ENCODE data around the gene SLC22A23. TPM values are rescaled to one million over a fixed set of nuclear protein-coding genes. Genes with fewer than 3 reads are reported as not detected.

The SLC22A23 gene
- total and polyA plus RNA-seq, 12 donors: 2.3 to 18.5 (median 5.3) TPM

DNA sequence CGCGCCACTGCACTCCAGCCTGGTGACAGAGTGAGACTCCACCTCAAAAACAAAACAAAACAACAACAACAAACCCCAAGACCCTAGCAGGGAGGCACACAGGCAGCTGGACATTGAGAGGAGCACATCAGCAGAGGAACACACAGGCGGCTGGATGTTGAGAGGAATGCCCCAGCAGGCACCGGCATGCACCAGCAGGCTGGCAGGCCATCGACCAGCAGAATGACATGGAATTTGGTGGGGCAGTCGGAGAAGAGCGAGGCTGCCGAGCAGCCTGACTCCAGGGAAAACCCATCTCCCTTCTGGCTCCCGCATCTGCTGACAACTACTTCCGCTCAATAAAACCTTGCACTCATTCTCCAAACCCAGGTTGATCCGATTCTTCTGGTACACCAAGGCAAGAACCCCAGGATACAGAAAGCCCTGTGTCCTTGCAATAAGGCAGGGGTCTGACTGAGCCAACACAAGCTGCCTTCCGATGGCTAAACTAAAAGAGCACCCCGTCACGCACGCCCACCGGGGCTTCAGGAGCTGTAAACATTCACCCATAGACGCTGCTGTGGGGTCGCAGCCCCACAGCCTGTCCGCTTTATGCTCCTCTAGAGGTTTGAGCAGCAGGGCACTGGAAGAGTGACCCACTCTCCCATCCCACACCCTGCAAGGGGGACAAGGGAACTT is 60.2 kb downstream of the SLC22A23 start:
- 94 to 97% (median 95%) methylated on average over 12 to 19 of the region's 19 CpGs for WGBS, 4 donors
- Histone ChIP-seq H3K36me3 (replicated peaks in 1 of 2) (no peaks in the 10 kb centered on the region), H3K4me3 (no peak overlapping the region), H3K27me3 (no peaks in the 10 kb centered on the region), H3K4me1 (replicated peaks in 1 of 2) (no peaks in the 10 kb centered on the region), H3K27ac (no peak overlapping the region), H3K9me3 (replicated peaks in 1 of 3) (no peaks in the 10 kb centered on the region)
- intact Hi-C loops (cut with DNase I): no loop called here
- no peak for TF ChIP-seq POLR2A (IDR thresholded peaks at IDR 0.05)
- no peak for DNase-seq

DNA sequence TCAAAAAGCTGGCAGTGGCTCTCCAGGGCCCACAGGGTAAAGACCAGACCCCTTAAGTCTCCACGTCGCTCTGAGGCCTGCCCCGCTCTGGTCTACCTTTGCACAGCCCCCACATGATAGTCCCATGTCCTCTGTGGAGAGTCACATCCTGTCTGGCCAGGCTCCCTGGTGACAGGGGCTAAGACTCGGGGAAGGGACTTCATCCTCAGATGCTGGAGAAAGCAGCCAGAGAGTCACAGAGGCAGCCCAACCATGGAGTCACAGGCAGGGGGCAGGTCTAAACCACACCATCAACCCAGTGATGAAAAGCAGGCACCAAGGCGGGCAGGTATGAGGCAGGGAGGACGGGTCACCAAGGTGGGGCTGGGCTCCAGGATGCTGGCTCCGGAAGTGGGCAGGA is 62.2 kb downstream of the SLC22A23 start:
- no peak overlapping the region for H3K27ac ChIP-seq
- 93 to 94% (median 94%) methylated on average over 7 of the region's 7 CpGs for WGBS, 4 donors
- H3K9me3 ChIP-seq (replicated peaks in 1 of 3): no peaks in the 10 kb centered on the region
- intact Hi-C loops (cut with DNase I): no loop called here
- DNase-seq: no peak
- H3K4me1 ChIP-seq (replicated peaks in 1 of 2): no peaks in the 10 kb centered on the region
- no peaks in the 10 kb centered on the region for H3K36me3 ChIP-seq (replicated peaks in 1 of 2)
- H3K27me3 ChIP-seq: no peaks in the 10 kb centered on the region
- no peak overlapping the region for H3K4me3 ChIP-seq
- TF ChIP-seq, protein P1, sequence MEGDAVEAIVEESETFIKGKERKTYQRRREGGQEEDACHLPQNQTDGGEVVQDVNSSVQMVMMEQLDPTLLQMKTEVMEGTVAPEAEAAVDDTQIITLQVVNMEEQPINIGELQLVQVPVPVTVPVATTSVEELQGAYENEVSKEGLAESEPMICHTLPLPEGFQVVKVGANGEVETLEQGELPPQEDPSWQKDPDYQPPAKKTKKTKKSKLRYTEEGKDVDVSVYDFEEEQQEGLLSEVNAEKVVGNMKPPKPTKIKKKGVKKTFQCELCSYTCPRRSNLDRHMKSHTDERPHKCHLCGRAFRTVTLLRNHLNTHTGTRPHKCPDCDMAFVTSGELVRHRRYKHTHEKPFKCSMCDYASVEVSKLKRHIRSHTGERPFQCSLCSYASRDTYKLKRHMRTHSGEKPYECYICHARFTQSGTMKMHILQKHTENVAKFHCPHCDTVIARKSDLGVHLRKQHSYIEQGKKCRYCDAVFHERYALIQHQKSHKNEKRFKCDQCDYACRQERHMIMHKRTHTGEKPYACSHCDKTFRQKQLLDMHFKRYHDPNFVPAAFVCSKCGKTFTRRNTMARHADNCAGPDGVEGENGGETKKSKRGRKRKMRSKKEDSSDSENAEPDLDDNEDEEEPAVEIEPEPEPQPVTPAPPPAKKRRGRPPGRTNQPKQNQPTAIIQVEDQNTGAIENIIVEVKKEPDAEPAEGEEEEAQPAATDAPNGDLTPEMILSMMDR (IDR thresholded peaks at IDR 0.05): no peak
- TF ChIP-seq POLR2A (IDR thresholded peaks at IDR 0.05): no peak

DNA sequence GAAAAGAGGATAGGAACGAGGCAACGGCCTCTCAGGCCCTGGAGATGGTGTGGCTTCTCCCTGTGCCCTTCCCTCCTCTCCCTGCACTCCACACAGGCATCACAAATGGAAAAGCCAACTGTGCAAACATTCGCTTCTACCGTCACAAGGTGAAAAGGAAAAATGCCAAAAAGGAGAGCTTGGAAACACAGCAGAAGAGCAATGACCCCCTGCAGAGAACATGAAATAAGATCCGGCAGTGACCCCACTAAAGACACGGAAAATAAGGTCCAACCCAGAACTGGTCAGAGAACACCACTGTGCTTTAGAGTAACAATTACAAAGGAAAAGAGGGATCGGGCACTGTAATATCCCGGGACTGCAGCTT is 63.0 kb downstream of the SLC22A23 start:
- no peak overlapping the region for H3K27ac ChIP-seq

DNA sequence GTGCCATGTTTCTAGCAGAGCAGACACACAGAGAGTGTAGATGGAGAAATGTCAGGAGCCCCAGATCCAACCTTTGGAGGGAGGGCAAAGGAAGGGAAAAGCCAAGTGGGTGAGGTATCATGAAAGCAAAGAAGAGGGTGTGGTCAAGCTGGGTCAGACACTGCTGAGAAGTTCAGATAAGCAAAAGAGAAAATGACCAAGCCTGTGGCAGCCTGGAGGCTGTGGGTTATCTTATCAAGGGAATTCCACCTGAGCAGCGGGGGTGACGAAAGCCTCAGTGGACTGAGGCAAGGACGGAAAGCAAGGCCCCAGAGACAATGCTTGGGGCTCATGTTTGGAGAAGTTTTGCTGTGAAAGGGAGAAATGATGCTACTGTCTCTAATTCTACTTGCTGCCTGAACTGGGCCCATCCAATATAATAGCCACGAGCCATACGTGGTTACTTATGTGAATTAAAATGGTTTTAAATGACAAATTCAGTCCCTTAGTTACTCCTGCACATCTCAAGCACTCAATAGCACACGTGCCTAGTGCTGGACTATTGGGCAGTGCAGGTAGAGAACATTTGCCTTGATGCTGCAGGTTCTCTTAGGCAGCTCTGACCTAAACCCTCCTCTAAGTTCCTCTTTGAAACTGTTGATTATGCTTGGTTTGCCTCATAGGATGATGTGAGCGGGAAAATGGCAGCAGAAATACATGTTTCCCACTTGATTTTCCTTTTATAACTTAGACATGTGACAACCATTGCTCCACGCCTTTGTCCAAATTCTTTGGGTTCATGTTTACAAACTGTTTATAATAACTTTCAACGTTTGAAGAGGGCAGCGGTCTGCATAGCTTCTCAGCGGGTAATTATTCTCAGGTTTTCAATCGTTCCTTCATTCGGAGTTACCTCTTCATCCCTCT is 63.7 kb downstream of the SLC22A23 start:
- no peaks in the 10 kb centered on the region for H3K4me1 ChIP-seq (replicated peaks in 1 of 2)
- intact Hi-C loops (cut with DNase I): no loop called here
- no peak overlapping the region for H3K4me3 ChIP-seq
- DNase-seq: no peak
- no peaks in the 10 kb centered on the region for H3K36me3 ChIP-seq (replicated peaks in 1 of 2)
- TF ChIP-seq POLR2A (IDR thresholded peaks at IDR 0.05): no peak
- WGBS, 4 donors: 89 to 94% (median 91%) methylated on average over 13 of the region's 13 CpGs
- no peaks in the 10 kb centered on the region for H3K9me3 ChIP-seq (replicated peaks in 1 of 3)
- no peaks in the 10 kb centered on the region for H3K27me3 ChIP-seq
- no peak overlapping the region for H3K27ac ChIP-seq

More for the DNA sequence above, 63.0 kb downstream of the SLC22A23 start:
- no peak for DNase-seq
- Histone ChIP-seq H3K4me3 (no peak overlapping the region), H3K27me3 (no peaks in the 10 kb centered on the region), H3K36me3 (replicated peaks in 1 of 2) (no peaks in the 10 kb centered on the region), H3K9me3 (replicated peaks in 1 of 3) (no peaks in the 10 kb centered on the region), H3K4me1 (replicated peaks in 1 of 2) (no peaks in the 10 kb centered on the region)
- TF ChIP-seq, protein P1 (IDR thresholded peaks at IDR 0.05): no peak
- TF ChIP-seq POLR2A (IDR thresholded peaks at IDR 0.05): no peak
- intact Hi-C loops (cut with DNase I): no loop called here
- WGBS, 4 donors: 88 to 92% (median 91%) methylated on average over 8 of the region's 8 CpGs

DNA sequence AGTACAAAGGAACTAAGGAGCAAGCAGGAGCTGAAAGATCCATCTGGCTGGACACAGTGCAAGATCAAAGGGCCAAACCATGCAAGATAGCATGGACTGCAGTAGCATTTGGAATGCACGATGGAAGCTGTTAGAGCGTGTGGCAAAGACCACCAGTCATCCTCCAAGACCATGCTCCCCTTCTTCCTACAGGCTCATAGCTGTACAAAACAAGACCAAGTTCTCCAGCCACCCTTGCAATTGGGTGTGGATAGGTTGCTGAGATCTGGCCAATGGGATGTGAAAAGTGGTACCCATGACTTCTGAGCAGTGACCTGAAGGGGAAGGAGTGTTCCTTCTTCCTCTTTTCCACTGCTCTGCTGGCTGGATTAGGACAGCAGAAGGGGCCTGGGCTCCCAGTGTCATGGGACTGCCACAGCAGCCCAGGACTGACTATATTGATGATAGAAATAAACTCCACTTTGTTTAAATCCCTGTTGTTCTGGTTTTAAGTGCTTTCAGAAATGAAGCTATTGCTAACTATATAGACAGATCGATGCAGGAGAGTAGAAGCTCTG is 64.9 kb downstream of the SLC22A23 start:
- DNase-seq: peak in 1 of 7 donors; percentile 19
- 84 to 100% (median 93%) methylated on average over 3 of the region's 3 CpGs for WGBS, 4 donors
- intact Hi-C loops (cut with DNase I): no loop called here
- no peak overlapping the region for H3K4me3 ChIP-seq
- no peak for TF ChIP-seq POLR2A (IDR thresholded peaks at IDR 0.05)
- TF ChIP-seq, protein P1 (IDR thresholded peaks at IDR 0.05): no peak
- H3K36me3 ChIP-seq (replicated peaks in 1 of 2): no peaks in the 10 kb centered on the region
- no peak overlapping the region for H3K27ac ChIP-seq
- H3K9me3 ChIP-seq (replicated peaks in 1 of 3): no peaks in the 10 kb centered on the region
- H3K27me3 ChIP-seq: no peaks in the 10 kb centered on the region
- no peaks in the 10 kb centered on the region for H3K4me1 ChIP-seq (replicated peaks in 1 of 2)

All from adrenal gland (tissue), 12 donors.